ENCODE results near the gene BIRC3.
A peak's percentile ranks its signal among the peaks of the same experiment; 100 is the strongest.
"Not testable (repeated sequence)": the region's sequence is repeated elsewhere in the genome, so short reads cannot be mapped to it uniquely, and the experiment has no call there.

The BIRC3 gene

GRCh38 chr11:102322560-102322959, 5.3 kb downstream of the BIRC3 start:
- Mint-ChIP-seq H3K27ac (no peak overlapping the region), H3K36me3 (ENCODE audit: low read depth) (peaks cover 30% of the 10 kb centered on the region), H3K9me3 (no peaks in the 10 kb centered on the region), H3K27me3 (no peaks in the 10 kb centered on the region), H3K4me3 (no peak overlapping the region), H3K4me1 (ENCODE audit: low read depth) (peaks cover 37% of the 10 kb centered on the region)
- intact Hi-C loops (cut with micrococcal nuclease): no loop called here

DNA sequence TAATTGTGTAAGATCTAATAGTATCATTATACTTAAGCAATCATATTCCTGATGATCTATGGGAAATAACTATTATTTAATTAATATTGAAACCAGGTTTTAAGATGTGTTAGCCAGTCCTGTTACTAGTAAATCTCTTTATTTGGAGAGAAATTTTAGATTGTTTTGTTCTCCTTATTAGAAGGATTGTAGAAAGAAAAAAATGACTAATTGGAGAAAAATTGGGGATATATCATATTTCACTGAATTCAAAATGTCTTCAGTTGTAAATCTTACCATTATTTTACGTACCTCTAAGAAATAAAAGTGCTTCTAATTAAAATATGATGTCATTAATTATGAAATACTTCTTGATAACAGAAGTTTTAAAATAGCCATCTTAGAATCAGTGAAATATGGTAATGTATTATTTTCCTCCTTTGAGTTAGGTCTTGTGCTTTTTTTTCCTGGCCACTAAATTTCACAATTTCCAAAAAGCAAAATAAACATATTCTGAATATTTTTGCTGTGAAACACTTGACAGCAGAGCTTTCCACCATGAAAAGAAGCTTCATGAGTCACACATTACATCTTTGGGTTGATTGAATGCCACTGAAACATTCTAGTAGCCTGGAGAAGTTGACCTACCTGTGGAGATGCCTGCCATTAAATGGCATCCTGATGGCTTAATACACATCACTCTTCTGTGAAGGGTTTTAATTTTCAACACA, 6.4 kb downstream of the BIRC3 start:
- intact Hi-C loops (cut with micrococcal nuclease): no loop called here
- H3K4me1 Mint-ChIP-seq (ENCODE audit: low read depth): peaks cover 31% of the 10 kb centered on the region
- no peaks in the 10 kb centered on the region for H3K9me3 Mint-ChIP-seq
- no peaks in the 10 kb centered on the region for H3K27me3 Mint-ChIP-seq
- H3K36me3 Mint-ChIP-seq (ENCODE audit: low read depth): peaks cover 33% of the 10 kb centered on the region
- no peak overlapping the region for H3K4me3 Mint-ChIP-seq
- H3K27ac Mint-ChIP-seq: no peak overlapping the region

DNA sequence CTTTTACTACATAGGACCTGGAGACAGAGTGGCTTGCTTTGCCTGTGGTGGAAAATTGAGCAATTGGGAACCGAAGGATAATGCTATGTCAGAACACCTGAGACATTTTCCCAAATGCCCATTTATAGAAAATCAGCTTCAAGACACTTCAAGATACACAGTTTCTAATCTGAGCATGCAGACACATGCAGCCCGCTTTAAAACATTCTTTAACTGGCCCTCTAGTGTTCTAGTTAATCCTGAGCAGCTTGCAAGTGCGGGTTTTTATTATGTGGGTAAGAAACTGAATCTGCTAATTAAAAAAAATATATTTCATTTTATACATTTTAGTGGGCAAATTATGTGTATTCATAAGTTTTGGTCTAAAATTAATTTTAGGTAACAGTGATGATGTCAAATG, 7.8 kb downstream of the BIRC3 start:
- intact Hi-C loops (cut with micrococcal nuclease): no loop called here
- no peak overlapping the region for H3K27ac Mint-ChIP-seq
- peaks cover 18% of the 10 kb centered on the region for H3K4me1 Mint-ChIP-seq (ENCODE audit: low read depth)
- no peaks in the 10 kb centered on the region for H3K27me3 Mint-ChIP-seq
- no peak overlapping the region for H3K4me3 Mint-ChIP-seq
- peaks cover 43% of the 10 kb centered on the region for H3K36me3 Mint-ChIP-seq (ENCODE audit: low read depth)
- H3K9me3 Mint-ChIP-seq: no peaks in the 10 kb centered on the region

- Mint-ChIP-seq H3K36me3 (ENCODE audit: low read depth) (peaks cover 66% of the 10 kb centered on the region), H3K4me1 (ENCODE audit: low read depth) (no peaks in the 10 kb centered on the region), H3K27ac (no peak overlapping the region), H3K27me3 (no peaks in the 10 kb centered on the region), H3K4me3 (no peak overlapping the region), H3K9me3 (no peaks in the 10 kb centered on the region)
- intact Hi-C loops (cut with micrococcal nuclease): no loop called here
These were observed 11.5 kb downstream of the BIRC3 start for GRCh38 chr11:102328748-102329147.

GRCh38 chr11:102330231-102330630, 12.9 kb downstream of the BIRC3 start:
- H3K4me1 Mint-ChIP-seq (ENCODE audit: low read depth): no peaks in the 10 kb centered on the region
- H3K27me3 Mint-ChIP-seq: no peaks in the 10 kb centered on the region
- intact Hi-C loops (cut with micrococcal nuclease): no loop called here
- H3K36me3 Mint-ChIP-seq (ENCODE audit: low read depth): peaks cover 66% of the 10 kb centered on the region
- H3K27ac Mint-ChIP-seq: no peak overlapping the region
- H3K4me3 Mint-ChIP-seq: no peak overlapping the region
- H3K9me3 Mint-ChIP-seq: no peaks in the 10 kb centered on the region

DNA sequence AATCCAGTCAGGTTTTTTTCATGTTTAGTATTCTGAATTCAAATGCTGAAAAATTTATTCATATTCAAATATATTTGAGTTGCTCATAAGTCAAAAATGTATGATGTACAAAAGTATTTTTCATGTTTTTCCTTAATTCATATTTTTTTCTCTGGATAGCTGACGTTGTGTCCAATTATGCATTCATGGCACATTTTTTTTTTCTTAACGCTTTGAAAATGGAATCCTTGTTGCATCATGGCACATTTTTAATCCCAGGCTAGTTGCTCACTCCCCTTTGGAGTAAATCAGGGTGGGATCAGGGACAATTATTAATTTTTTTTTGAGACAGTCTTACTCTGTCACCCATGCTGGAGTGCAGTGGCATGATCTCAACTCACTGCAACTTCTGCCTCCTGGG, 14.1 kb downstream of the BIRC3 start:
- Mint-ChIP-seq H3K4me3 (no peak overlapping the region), H3K36me3 (ENCODE audit: low read depth) (peaks cover 65% of the 10 kb centered on the region), H3K9me3 (no peaks in the 10 kb centered on the region), H3K27ac (no peak overlapping the region), H3K4me1 (ENCODE audit: low read depth) (no peaks in the 10 kb centered on the region), H3K27me3 (no peaks in the 10 kb centered on the region)
- intact Hi-C loops (cut with micrococcal nuclease): no loop called here

GRCh38 chr11:102332611-102332994, 15.3 kb downstream of the BIRC3 start:
- H3K4me3 Mint-ChIP-seq: no peak overlapping the region
- peaks cover 61% of the 10 kb centered on the region for H3K36me3 Mint-ChIP-seq (ENCODE audit: low read depth)
- no peak overlapping the region for H3K27ac Mint-ChIP-seq
- H3K4me1 Mint-ChIP-seq (ENCODE audit: low read depth): no peaks in the 10 kb centered on the region
- no peaks in the 10 kb centered on the region for H3K9me3 Mint-ChIP-seq
- H3K27me3 Mint-ChIP-seq: no peaks in the 10 kb centered on the region
- intact Hi-C loops (cut with micrococcal nuclease): no loop called here

GRCh38 chr11:102338479-102339010, 21.3 kb downstream of the BIRC3 start:
- no peak overlapping the region for H3K4me3 Mint-ChIP-seq
- H3K27ac Mint-ChIP-seq: no peak overlapping the region
- peaks cover 18% of the 10 kb centered on the region for H3K36me3 Mint-ChIP-seq (ENCODE audit: low read depth)
- H3K4me1 Mint-ChIP-seq (ENCODE audit: low read depth): peaks cover 9% of the 10 kb centered on the region
- H3K27me3 Mint-ChIP-seq: no peaks in the 10 kb centered on the region
- H3K9me3 Mint-ChIP-seq: no peaks in the 10 kb centered on the region
- intact Hi-C loops (cut with micrococcal nuclease): no loop called here

- H3K9me3 Mint-ChIP-seq, H3K27me3 Mint-ChIP-seq, H3K27ac Mint-ChIP-seq, H3K4me3 Mint-ChIP-seq: not testable (repeated sequence)
- Mint-ChIP-seq H3K4me1 (ENCODE audit: low read depth) (peaks cover 16% of the 10 kb centered on the region), H3K36me3 (ENCODE audit: low read depth) (peaks cover 11% of the 10 kb centered on the region)
- intact Hi-C loops (cut with micrococcal nuclease): loop anchor here (2.0 to 5.0 kb wide), 2 partner anchors 153 to 326 kb away; no protein-coding TSS in a partner anchor
These were observed 24.0 kb downstream of the BIRC3 start for GRCh38 chr11:102341311-102341710.

DNA sequence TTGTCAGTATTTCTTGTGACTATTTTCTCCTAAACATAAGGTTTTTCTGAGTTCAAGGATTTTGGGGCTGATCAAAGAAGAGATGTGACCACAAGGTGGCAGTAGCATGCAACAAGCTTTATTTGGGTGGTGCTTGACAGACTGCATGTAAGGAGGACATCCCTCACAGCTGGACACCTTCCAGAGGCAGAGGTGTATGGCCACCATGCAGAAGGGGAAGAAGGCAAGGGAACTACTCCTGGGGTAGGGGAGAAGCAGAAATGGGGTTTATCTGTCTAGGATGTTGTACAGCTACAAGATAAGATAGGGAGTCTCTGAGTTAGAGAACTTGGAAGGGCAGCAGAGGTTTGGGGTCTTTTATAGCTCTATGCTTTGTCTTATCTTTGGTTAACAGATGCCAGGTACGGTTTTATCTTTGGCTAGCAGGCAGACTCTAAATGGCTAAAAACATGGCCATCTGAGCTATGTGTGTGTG, 24.6 kb downstream of the BIRC3 start:
- no peaks in the 10 kb centered on the region for H3K27me3 Mint-ChIP-seq
- no peak overlapping the region for H3K4me3 Mint-ChIP-seq

DNA sequence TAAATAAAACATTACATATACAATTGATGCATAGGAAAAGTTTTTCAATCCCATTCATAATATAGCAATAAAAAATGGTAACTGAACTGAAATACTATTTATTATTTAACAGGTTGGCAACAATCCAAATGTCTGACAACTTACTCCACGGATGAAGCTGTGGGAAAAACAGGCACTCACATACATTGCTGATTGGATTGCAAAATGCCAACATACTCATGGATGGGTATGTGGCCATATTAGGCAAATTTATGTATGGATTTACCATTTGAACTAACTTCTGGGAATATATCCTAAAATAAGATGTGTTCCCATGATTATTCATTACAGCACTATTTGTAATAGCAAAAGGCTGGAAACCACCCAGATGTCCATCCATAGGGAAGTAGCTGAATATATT, 26.5 kb downstream of the BIRC3 start:
- peaks cover 21% of the 10 kb centered on the region for H3K4me1 Mint-ChIP-seq (ENCODE audit: low read depth)
- no peak overlapping the region for H3K4me3 Mint-ChIP-seq
- no peaks in the 10 kb centered on the region for H3K27me3 Mint-ChIP-seq
- no peaks in the 10 kb centered on the region for H3K9me3 Mint-ChIP-seq
- peaks cover 13% of the 10 kb centered on the region for H3K36me3 Mint-ChIP-seq (ENCODE audit: low read depth)
- H3K27ac Mint-ChIP-seq: no peak overlapping the region
- intact Hi-C loops (cut with micrococcal nuclease): loop anchor here (5.0 kb wide), 1 partner anchor 323 kb away; no protein-coding TSS in a partner anchor

More for the DNA sequence above, 24.6 kb downstream of the BIRC3 start:
- H3K27ac Mint-ChIP-seq: no peak overlapping the region
- H3K4me1 Mint-ChIP-seq (ENCODE audit: low read depth): peaks cover 16% of the 10 kb centered on the region
- no peaks in the 10 kb centered on the region for H3K9me3 Mint-ChIP-seq
- intact Hi-C loops (cut with micrococcal nuclease): loop anchor here (2.0 to 5.0 kb wide), 2 partner anchors 153 to 325 kb away; no protein-coding TSS in a partner anchor
- H3K36me3 Mint-ChIP-seq (ENCODE audit: low read depth): peaks cover 16% of the 10 kb centered on the region

DNA sequence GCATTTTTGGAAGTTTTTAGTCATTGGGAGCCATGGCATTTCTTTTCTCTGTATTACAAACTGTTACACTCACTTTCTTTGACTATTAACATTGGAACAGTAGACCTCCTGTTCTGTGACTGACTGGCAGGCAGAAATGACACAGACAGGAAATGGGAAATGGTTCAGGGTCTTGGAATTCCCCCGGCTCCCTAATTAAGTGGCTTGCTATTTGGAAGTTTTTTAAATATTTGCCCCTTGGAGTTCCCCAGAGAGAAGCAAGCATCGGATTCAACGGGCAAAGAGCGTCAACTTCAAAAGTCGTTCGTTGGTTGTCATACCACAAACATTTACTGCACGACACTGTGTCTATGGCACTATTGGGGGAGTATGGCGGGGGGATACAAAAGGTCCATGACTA, 28.6 kb downstream of the BIRC3 start:
- peaks cover 28% of the 10 kb centered on the region for H3K36me3 Mint-ChIP-seq (ENCODE audit: low read depth)
- no peaks in the 10 kb centered on the region for H3K9me3 Mint-ChIP-seq
- H3K4me3 Mint-ChIP-seq: peak overlapping the region; percentile 49
- no peaks in the 10 kb centered on the region for H3K27me3 Mint-ChIP-seq
- intact Hi-C loops (cut with micrococcal nuclease): loop anchor here (2.0 kb wide), 2 partner anchors 57 to 107 kb away; partner anchors contain the start of gene TMEM123
- peaks cover 21% of the 10 kb centered on the region for H3K4me1 Mint-ChIP-seq (ENCODE audit: low read depth)
- H3K27ac Mint-ChIP-seq: peak overlapping the region; percentile 94

DNA sequence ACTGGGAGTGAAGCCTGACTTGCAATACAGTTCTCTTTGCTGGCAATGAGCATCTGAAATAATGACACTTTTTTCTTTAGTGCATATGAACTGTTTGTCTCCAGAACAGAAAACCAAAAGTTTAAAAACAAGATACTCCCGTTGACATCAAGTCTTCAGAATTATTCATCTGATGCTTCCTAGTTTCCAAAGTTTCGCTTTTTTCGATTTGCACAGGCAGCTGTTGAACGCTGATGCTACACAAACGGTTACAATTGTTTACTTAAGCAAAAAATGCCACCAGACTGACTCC, 29.1 kb downstream of the BIRC3 start:
- H3K27me3 Mint-ChIP-seq: no peaks in the 10 kb centered on the region
- peak overlapping the region; percentile 94 for H3K27ac Mint-ChIP-seq
- intact Hi-C loops (cut with micrococcal nuclease): loop anchor here (2.0 kb wide), 2 partner anchors 58 to 106 kb away; partner anchors contain the start of gene TMEM123
- peak overlapping the region; percentile 88 for H3K4me3 Mint-ChIP-seq
- peaks cover 21% of the 10 kb centered on the region for H3K4me1 Mint-ChIP-seq (ENCODE audit: low read depth)
- peaks cover 33% of the 10 kb centered on the region for H3K36me3 Mint-ChIP-seq (ENCODE audit: low read depth)
- H3K9me3 Mint-ChIP-seq: no peaks in the 10 kb centered on the region

DNA sequence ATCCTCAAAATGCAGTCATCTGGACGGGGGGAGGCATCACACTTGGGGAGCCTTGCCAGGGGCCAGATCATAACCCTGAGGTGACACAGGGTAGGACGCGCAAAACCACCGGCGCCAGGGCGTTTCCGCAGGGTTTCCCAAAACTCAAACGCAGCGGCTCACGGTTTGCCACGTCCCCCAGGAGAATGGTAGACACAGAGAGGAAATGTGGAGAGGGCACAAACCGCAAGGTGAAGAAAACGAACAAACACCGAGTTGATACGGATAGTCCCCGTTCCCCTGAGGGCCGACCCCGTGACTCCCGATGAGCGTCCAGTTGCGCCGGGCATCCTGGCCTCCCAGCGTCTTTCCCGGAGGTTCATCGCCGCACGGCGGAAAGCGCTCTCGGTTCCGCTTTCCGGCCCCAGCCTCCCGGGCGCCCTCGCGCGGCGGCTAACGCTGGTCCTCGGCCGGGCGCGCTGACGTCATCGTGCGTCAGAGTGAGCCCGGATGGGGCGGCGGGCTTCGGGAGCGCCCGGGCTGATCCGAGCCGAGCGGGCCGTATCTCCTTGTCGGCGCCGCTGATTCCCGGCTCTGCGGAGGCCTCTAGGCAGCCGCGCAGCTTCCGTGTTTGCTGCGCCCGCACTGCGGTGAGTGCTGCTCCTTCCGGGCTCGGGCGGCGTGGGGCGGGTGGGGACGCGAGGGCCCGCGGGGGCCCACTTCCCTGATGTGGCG, 29.6 kb downstream of the BIRC3 start, which contains the start of gene BIRC2:
Gene BIRC2 (plus strand): TSS at position 467 of the 714 bp plus-strand sequence. CDS start 2,641 bp downstream, outside the sequence.
- Mint-ChIP-seq H3K4me3 (peak within 1 kb of the TSS; percentile 88), H3K36me3 (ENCODE audit: low read depth) (peaks cover 37% of the 10 kb centered on the region), H3K27ac (peak within 1 kb of the TSS; percentile 94), H3K9me3 (no peaks in the 10 kb centered on the region), H3K4me1 (ENCODE audit: low read depth) (peaks cover 18% of the 10 kb centered on the region), H3K27me3 (no peaks in the 10 kb centered on the region)
- intact Hi-C loops (cut with micrococcal nuclease): loop anchor here (2.0 kb wide), 2 partner anchors 58 to 106 kb away; partner anchors contain the start of gene TMEM123
